ENCODE data around the gene LRRC9. TPM values are rescaled to one million over a fixed set of nuclear protein-coding genes. Genes with fewer than 3 reads are reported as not detected.

The LRRC9 gene
- total and polyA plus RNA-seq, 10 of the 15 experiments (the other 5 are each of a cell fraction or from before 2014, with no cell fraction given): not detected

DNA sequence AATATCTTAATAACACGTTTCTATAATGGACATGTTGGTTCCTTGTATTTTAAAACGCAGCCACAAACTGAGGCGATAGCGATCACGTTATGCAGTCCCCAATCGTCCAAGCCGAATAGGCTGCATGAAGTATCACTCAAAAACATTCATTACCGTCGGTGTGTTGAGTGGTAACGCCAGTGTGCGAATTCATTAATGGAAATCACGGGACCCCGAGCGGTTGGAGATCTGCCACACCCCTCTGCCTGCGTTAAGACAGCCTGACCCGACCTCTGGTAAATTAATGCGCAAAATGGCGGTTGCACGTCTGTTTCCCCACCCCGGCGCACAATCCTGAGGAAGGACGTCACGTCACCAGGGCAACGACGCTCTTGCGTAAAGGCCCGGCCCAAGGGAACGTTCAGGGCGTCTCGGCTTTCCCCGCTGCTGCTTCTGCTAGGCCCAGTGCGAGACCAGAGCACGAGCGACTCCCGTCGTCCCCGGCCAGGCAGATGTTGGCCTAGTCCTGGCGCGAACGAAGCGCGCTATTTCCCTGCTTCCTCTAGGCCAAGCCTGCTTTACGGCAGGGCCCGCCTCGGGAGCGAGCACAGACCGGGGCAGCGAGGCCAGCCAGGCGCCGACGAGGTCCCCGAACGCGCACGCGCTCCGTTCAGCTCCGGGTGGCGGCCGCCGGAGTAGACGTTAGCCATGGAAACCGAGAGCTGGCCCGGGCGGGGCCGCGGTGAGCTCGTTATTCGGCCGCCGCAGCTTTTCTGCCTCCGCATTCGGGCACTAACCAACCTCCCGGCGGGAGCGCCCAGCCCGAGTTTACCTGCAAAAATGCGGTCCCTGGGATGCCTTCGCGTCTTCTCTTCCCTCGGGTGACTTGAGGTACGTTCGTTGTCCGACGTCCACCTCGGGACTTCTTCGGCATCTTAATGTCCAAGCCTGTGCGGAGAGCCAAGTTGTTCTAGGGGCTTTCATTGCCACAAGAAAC is 171.9 kb downstream of the LRRC9 start, which contains the start of gene PCNX4 (continued):
- TF ChIP-seq, protein P1, sequence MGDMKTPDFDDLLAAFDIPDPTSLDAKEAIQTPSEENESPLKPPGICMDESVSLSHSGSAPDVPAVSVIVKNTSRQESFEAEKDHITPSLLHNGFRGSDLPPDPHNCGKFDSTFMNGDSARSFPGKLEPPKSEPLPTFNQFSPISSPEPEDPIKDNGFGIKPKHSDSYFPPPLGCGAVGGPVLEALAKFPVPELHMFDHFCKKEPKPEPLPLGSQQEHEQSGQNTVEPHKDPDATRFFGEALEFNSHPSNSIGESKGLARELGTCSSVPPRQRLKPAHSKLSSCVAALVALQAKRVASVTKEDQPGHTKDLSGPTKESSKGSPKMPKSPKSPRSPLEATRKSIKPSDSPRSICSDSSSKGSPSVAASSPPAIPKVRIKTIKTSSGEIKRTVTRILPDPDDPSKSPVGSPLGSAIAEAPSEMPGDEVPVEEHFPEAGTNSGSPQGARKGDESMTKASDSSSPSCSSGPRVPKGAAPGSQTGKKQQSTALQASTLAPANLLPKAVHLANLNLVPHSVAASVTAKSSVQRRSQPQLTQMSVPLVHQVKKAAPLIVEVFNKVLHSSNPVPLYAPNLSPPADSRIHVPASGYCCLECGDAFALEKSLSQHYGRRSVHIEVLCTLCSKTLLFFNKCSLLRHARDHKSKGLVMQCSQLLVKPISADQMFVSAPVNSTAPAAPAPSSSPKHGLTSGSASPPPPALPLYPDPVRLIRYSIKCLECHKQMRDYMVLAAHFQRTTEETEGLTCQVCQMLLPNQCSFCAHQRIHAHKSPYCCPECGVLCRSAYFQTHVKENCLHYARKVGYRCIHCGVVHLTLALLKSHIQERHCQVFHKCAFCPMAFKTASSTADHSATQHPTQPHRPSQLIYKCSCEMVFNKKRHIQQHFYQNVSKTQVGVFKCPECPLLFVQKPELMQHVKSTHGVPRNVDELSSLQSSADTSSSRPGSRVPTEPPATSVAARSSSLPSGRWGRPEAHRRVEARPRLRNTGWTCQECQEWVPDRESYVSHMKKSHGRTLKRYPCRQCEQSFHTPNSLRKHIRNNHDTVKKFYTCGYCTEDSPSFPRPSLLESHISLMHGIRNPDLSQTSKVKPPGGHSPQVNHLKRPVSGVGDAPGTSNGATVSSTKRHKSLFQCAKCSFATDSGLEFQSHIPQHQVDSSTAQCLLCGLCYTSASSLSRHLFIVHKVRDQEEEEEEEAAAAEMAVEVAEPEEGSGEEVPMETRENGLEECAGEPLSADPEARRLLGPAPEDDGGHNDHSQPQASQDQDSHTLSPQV (IDR thresholded peaks at IDR 0.05): no peak
- no peak for TF ChIP-seq MEF2A (IDR thresholded peaks at IDR 0.05; ENCODE audit: insufficient read depth, low read depth, low read length)
- no peak for TF ChIP-seq SREBF2 (IDR thresholded peaks at IDR 0.05; ENCODE audit: low read length)
- peak; percentile 58; the same call in 1 of the 2 replicates for TF ChIP-seq TCF3 (IDR thresholded peaks at IDR 0.05; ENCODE audit: borderline replicate concordance, insufficient read depth, low read depth, low read length)
- peak in 1 of 2 experiments; percentile 43; a peak in 1 of 4 replicates for TF ChIP-seq CEBPB (IDR thresholded peaks at IDR 0.05; ENCODE audit: borderline replicate concordance in 1 of 2, low read depth in 2 of 2, low read length in 2 of 2)
- TF ChIP-seq SMAD1 (IDR thresholded peaks at IDR 0.05; ENCODE audit: low read depth, partially characterized antibody): peak; percentile 15
- TF ChIP-seq NFXL1 (IDR thresholded peaks at IDR 0.05; ENCODE audit: borderline replicate concordance): no peak
- TF ChIP-seq IKZF2 (IDR thresholded peaks at IDR 0.05): peak; percentile 53 to 58; a peak in 3 of 4 replicates
- no peak for TF ChIP-seq ZNF217 (IDR thresholded peaks at IDR 0.05)
- TF ChIP-seq BRCA1 (IDR thresholded peaks at IDR 0.05; ENCODE audit: low read depth, low read length): no peak
- no peak for TF ChIP-seq MTA3 (IDR thresholded peaks at IDR 0.05; ENCODE audit: borderline replicate concordance, low read length)
- TF ChIP-seq, protein P2, sequence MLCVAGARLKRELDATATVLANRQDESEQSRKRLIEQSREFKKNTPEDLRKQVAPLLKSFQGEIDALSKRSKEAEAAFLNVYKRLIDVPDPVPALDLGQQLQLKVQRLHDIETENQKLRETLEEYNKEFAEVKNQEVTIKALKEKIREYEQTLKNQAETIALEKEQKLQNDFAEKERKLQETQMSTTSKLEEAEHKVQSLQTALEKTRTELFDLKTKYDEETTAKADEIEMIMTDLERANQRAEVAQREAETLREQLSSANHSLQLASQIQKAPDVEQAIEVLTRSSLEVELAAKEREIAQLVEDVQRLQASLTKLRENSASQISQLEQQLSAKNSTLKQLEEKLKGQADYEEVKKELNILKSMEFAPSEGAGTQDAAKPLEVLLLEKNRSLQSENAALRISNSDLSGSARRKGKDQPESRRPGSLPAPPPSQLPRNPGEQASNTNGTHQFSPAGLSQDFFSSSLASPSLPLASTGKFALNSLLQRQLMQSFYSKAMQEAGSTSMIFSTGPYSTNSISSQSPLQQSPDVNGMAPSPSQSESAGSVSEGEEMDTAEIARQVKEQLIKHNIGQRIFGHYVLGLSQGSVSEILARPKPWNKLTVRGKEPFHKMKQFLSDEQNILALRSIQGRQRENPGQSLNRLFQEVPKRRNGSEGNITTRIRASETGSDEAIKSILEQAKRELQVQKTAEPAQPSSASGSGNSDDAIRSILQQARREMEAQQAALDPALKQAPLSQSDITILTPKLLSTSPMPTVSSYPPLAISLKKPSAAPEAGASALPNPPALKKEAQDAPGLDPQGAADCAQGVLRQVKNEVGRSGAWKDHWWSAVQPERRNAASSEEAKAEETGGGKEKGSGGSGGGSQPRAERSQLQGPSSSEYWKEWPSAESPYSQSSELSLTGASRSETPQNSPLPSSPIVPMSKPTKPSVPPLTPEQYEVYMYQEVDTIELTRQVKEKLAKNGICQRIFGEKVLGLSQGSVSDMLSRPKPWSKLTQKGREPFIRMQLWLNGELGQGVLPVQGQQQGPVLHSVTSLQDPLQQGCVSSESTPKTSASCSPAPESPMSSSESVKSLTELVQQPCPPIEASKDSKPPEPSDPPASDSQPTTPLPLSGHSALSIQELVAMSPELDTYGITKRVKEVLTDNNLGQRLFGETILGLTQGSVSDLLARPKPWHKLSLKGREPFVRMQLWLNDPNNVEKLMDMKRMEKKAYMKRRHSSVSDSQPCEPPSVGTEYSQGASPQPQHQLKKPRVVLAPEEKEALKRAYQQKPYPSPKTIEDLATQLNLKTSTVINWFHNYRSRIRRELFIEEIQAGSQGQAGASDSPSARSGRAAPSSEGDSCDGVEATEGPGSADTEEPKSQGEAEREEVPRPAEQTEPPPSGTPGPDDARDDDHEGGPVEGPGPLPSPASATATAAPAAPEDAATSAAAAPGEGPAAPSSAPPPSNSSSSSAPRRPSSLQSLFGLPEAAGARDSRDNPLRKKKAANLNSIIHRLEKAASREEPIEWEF (IDR thresholded peaks at IDR 0.05; ENCODE audit: insufficient replicate concordance, low read depth, low read length): no peak
- TF ChIP-seq YY1 (IDR thresholded peaks at IDR 0.05; ENCODE audit: low read depth, low read length): peak; percentile 97
- TF ChIP-seq ESRRA (IDR thresholded peaks at IDR 0.05; ENCODE audit: low read length): peak; percentile 74; the same call in 1 of the 2 replicates
- TF ChIP-seq RCOR1 (conservative IDR thresholded peaks at IDR 0.05; ENCODE audit: low read depth, low read length): peak; percentile 85; the same call in 1 of the 2 replicates
- TF ChIP-seq, protein P3, sequence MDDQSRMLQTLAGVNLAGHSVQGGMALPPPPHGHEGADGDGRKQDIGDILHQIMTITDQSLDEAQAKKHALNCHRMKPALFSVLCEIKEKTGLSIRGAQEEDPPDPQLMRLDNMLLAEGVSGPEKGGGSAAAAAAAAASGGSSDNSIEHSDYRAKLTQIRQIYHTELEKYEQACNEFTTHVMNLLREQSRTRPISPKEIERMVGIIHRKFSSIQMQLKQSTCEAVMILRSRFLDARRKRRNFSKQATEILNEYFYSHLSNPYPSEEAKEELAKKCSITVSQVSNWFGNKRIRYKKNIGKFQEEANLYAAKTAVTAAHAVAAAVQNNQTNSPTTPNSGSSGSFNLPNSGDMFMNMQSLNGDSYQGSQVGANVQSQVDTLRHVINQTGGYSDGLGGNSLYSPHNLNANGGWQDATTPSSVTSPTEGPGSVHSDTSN (IDR thresholded peaks at IDR 0.05; ENCODE audit: insufficient replicate concordance, low read depth, low read length): peak; percentile 40
- peak; percentile 75 for TF ChIP-seq RAD51 (IDR thresholded peaks at IDR 0.05)
